SU-DHL-6 (cell line): Measurements from ENCODE around the gene MCM10.

Experiments used
- EZH2phosphoT487 ChIP-seq: fragments of 200-600 bp; sonication (generic), shearing (Covaris generic); conservative IDR thresholded peaks from 2 replicates; pipeline ENCODE4 v1.6.1; 2018; ENCODE audit warnings: mild to moderate bottlenecking, antibody characterized with exemption, low read length, moderate library complexity, mixed read lengths
- TF ChIP-seq, protein P1 (sequence below): fragments of 200-600 bp; sonication (generic); IDR thresholded peaks from one replicate; pipeline ENCODE4 v1.5.1; 2017; ENCODE audit warnings: antibody characterized with exemption, mild to moderate bottlenecking, low read length, moderate library complexity; ENCODE audit not compliant: insufficient read depth, poor library complexity, severe bottlenecking

GRCh38 chr10:13206091-13206490, 44.7 kb downstream of the MCM10 start:
- TF ChIP-seq, protein P1, sequence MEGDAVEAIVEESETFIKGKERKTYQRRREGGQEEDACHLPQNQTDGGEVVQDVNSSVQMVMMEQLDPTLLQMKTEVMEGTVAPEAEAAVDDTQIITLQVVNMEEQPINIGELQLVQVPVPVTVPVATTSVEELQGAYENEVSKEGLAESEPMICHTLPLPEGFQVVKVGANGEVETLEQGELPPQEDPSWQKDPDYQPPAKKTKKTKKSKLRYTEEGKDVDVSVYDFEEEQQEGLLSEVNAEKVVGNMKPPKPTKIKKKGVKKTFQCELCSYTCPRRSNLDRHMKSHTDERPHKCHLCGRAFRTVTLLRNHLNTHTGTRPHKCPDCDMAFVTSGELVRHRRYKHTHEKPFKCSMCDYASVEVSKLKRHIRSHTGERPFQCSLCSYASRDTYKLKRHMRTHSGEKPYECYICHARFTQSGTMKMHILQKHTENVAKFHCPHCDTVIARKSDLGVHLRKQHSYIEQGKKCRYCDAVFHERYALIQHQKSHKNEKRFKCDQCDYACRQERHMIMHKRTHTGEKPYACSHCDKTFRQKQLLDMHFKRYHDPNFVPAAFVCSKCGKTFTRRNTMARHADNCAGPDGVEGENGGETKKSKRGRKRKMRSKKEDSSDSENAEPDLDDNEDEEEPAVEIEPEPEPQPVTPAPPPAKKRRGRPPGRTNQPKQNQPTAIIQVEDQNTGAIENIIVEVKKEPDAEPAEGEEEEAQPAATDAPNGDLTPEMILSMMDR = no peak
- TF ChIP-seq EZH2phosphoT487 = no peak
